ENCODE data around the gene C10orf120. TPM values are rescaled to one million over a fixed set of nuclear protein-coding genes. Genes with fewer than 3 reads are reported as not detected.

Gene C10orf120
- total and polyA plus RNA-seq, 7 experiments from 2014 or later = not detected

DNA sequence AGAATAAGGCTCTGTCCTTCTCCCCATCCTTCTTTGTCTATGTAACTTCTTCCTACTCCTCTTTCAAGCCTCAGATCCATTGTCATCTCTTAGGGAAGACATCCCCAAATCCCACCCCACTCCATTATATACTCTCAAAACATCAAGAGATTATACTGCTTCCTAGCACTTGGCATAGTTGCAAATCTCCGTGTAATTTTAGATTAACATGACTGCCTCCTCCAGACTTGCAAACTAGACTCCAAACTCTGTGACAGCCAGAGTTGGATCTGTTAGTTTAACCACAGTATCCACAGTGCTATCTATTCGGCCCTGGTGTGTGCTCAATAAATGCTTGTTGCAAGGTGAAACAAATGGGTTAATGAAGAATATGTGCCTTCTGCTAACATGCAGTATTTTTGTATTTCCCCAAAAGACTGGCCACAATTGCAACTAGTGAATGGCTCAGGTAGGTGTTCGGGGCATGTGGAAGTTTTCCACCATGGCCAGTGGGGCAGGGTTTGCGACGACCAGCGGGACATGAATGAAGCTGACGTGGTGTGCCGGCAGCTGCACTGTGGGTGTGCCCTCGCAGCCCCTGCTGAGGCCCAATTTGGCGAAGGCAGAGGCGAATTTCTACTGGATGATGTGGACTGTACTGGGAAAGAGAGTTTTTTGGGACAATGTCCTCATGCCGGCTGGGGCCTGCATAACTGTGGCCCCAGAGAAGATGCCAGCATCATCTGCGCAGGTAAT lies 34.5 kb upstream of the C10orf120 start:
- no peak for ATAC-seq
- ChIA-PET POLR2A (no interaction called here), CTCF (no interaction called here)
- Mint-ChIP-seq H3K27me3 (peaks cover 2 to 39% (median 20%) of the 10 kb centered on the region in 5 donors), H3K27ac (no peak overlapping the region), H3K4me3 (no peak overlapping the region), H3K36me3 (no peaks in the 10 kb centered on the region), H3K4me1 (peaks cover 0 to 5% (median 0%) of the 10 kb centered on the region in 7 donors), H3K9me3 (no peaks in the 10 kb centered on the region)
- intact Hi-C loops (cut with micrococcal nuclease) = no loop called here
- Histone ChIP-seq H3K4me1 (ENCODE audit: control insufficient read depth in 2 of 2, insufficient read depth in 2 of 2, low read length in 2 of 2) (no peaks in the 10 kb centered on the region), H3K4me3 (ENCODE audit: low read length) (no peak overlapping the region), H3K36me3 (ENCODE audit: control insufficient read depth in 2 of 3, insufficient read depth in 3 of 3, low read length in 3 of 3) (no peaks in the 10 kb centered on the region), H3K9me3 (ENCODE audit: control insufficient read depth in 2 of 3, low read length in 3 of 3) (no peaks in the 10 kb centered on the region), H3K27ac (ENCODE audit: low read depth, low read length) (no peak overlapping the region), H3K27me3 (ENCODE audit: control insufficient read depth in 2 of 2, insufficient read depth in 2 of 2, low read length in 2 of 2) (no peaks in the 10 kb centered on the region)
- DNase-seq = no peak

DNA sequence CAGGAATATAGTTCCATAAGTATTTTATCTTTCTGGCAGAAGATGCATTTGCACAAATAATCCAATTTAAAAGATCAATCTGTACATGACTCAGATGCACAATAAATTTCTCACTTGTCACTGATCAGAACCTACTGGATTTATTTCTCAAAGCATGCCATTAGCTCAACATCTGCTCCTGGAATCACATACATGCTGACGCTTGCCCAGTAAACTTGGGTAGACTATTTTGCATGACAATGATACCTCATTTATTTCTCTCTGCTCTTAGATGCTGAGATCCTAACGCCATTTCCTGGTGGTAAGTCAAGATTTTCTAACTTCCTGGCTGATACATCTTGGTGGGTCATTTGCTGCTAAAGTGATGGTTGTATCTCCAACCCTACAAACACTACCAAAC lies 33.8 kb upstream of the C10orf120 start:
- Histone ChIP-seq H3K9me3 (ENCODE audit: control insufficient read depth in 2 of 3, low read length in 3 of 3) (no peaks in the 10 kb centered on the region), H3K4me1 (ENCODE audit: control insufficient read depth in 2 of 2, insufficient read depth in 2 of 2, low read length in 2 of 2) (no peaks in the 10 kb centered on the region), H3K27ac (ENCODE audit: low read depth, low read length) (no peak overlapping the region), H3K27me3 (ENCODE audit: control insufficient read depth in 2 of 2, insufficient read depth in 2 of 2, low read length in 2 of 2) (no peaks in the 10 kb centered on the region), H3K4me3 (ENCODE audit: low read length) (no peak overlapping the region), H3K36me3 (ENCODE audit: control insufficient read depth in 2 of 3, insufficient read depth in 3 of 3, low read length in 3 of 3) (no peaks in the 10 kb centered on the region)
- DNase-seq = no peak
- CTCF ChIA-PET = no interaction called here
- Mint-ChIP-seq H3K4me1 (peaks cover 0 to 5% (median 0%) of the 10 kb centered on the region in 7 donors), H3K27ac (no peak overlapping the region), H3K36me3 (no peaks in the 10 kb centered on the region), H3K4me3 (no peak overlapping the region), H3K27me3 (peaks cover 2 to 35% (median 18%) of the 10 kb centered on the region in 5 donors), H3K9me3 (no peaks in the 10 kb centered on the region)
- no peak for ATAC-seq
- intact Hi-C loops (cut with micrococcal nuclease) = no loop called here
- POLR2A ChIA-PET = no interaction called here

GRCh38 chr10:122730238-122730637 lies 30.6 kb upstream of the C10orf120 start:
- intact Hi-C loops (cut with micrococcal nuclease) = no loop called here
- CTCF ChIA-PET = no interaction called here
- ATAC-seq = no peak

DNA sequence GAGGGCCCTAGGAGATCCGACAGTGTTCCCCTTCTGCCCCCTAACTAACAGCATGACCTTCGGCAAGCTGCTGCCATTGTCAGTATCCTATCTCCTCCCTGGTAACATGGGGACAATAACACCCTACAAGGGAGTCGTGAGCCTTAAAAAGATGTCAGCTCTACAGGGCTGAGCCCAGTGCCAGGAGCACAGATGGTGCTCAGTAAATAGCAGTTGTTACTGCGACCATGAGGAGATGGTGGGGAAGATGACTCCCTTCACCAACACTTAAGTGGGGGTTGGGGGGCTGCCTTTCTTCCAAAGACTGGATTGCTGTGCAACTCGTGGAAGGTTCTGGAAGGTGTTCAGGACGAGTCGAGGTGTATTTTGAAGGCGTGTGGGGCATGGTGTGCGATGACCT lies 29.5 kb upstream of the C10orf120 start:
- DNase-seq (no peak), ATAC-seq (no peak)
- Histone ChIP-seq H3K36me3 (ENCODE audit: control insufficient read depth in 2 of 3, insufficient read depth in 3 of 3, low read length in 3 of 3) (no peaks in the 10 kb centered on the region), H3K4me1 (ENCODE audit: control insufficient read depth in 2 of 2, insufficient read depth in 2 of 2, low read length in 2 of 2) (no peaks in the 10 kb centered on the region), H3K27ac (ENCODE audit: low read depth, low read length) (no peak overlapping the region), H3K4me3 (ENCODE audit: low read length) (no peak overlapping the region), H3K27me3 (ENCODE audit: control insufficient read depth in 2 of 2, insufficient read depth in 2 of 2, low read length in 2 of 2) (no peaks in the 10 kb centered on the region), H3K9me3 (ENCODE audit: control insufficient read depth in 2 of 3, low read length in 3 of 3) (no peaks in the 10 kb centered on the region)
- H3K27me3 Mint-ChIP-seq = peaks cover 0 to 43% (median 23%) of the 10 kb centered on the region in 5 donors
- H3K9me3 Mint-ChIP-seq = no peaks in the 10 kb centered on the region
- ChIA-PET CTCF (no interaction called here), POLR2A (no interaction called here)
- H3K36me3 Mint-ChIP-seq = no peaks in the 10 kb centered on the region
- H3K27ac Mint-ChIP-seq = no peak overlapping the region
- intact Hi-C loops (cut with micrococcal nuclease) = no loop called here
- H3K4me1 Mint-ChIP-seq = peaks cover 0 to 5% (median 0%) of the 10 kb centered on the region in 7 donors
- H3K4me3 Mint-ChIP-seq = no peak overlapping the region

More at GRCh38 chr10:122730238-122730637, 30.6 kb upstream of the C10orf120 start:
- Histone ChIP-seq H3K27me3 (ENCODE audit: control insufficient read depth in 2 of 2, insufficient read depth in 2 of 2, low read length in 2 of 2) (no peaks in the 10 kb centered on the region), H3K4me1 (ENCODE audit: control insufficient read depth in 2 of 2, insufficient read depth in 2 of 2, low read length in 2 of 2) (no peaks in the 10 kb centered on the region), H3K4me3 (ENCODE audit: low read length) (no peak overlapping the region), H3K9me3 (ENCODE audit: control insufficient read depth in 2 of 3, low read length in 3 of 3) (no peaks in the 10 kb centered on the region), H3K36me3 (ENCODE audit: control insufficient read depth in 2 of 3, insufficient read depth in 3 of 3, low read length in 3 of 3) (no peaks in the 10 kb centered on the region), H3K27ac (ENCODE audit: low read depth, low read length) (no peak overlapping the region)
- POLR2A ChIA-PET = no interaction called here
- H3K4me1 Mint-ChIP-seq = peaks cover 0 to 5% (median 0%) of the 10 kb centered on the region in 7 donors
- H3K27me3 Mint-ChIP-seq = peaks cover 0 to 43% (median 23%) of the 10 kb centered on the region in 5 donors
- no peaks in the 10 kb centered on the region for H3K36me3 Mint-ChIP-seq
- no peaks in the 10 kb centered on the region for H3K9me3 Mint-ChIP-seq
- H3K4me3 Mint-ChIP-seq = no peak overlapping the region
- DNase-seq = no peak
- H3K27ac Mint-ChIP-seq = no peak overlapping the region

DNA sequence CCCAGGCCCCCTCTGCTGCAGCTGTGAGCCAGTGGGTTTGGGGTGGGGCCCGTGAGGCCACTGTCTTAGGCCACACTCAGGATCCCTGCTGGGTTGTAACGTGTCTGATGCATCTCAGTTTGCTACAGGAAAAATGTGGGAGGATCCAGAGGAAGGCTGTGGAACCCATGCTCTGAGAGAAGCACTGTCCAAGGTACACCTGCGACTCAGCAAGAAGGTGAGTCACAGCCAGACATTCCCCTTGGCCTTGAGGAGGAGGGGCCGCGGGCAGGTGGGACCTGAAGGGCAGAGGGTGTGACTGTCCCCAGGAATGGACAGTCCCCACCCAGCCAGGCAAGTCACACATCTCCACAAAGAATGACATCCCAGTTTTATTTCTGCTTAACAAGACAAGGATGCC lies 27.8 kb upstream of the C10orf120 start:
- Histone ChIP-seq H3K4me3 (ENCODE audit: low read length) (no peak overlapping the region), H3K36me3 (ENCODE audit: control insufficient read depth in 2 of 3, insufficient read depth in 3 of 3, low read length in 3 of 3) (no peaks in the 10 kb centered on the region), H3K27me3 (ENCODE audit: control insufficient read depth in 2 of 2, insufficient read depth in 2 of 2, low read length in 2 of 2) (no peaks in the 10 kb centered on the region), H3K27ac (ENCODE audit: low read depth, low read length) (no peak overlapping the region), H3K4me1 (ENCODE audit: control insufficient read depth in 2 of 2, insufficient read depth in 2 of 2, low read length in 2 of 2) (no peaks in the 10 kb centered on the region), H3K9me3 (ENCODE audit: control insufficient read depth in 2 of 3, low read length in 3 of 3) (no peaks in the 10 kb centered on the region)
- no peaks in the 10 kb centered on the region for H3K36me3 Mint-ChIP-seq
- ATAC-seq (no peak), DNase-seq (no peak)
- no peak overlapping the region for H3K27ac Mint-ChIP-seq
- no peak overlapping the region for H3K4me3 Mint-ChIP-seq
- intact Hi-C loops (cut with micrococcal nuclease) = no loop called here
- CTCF ChIA-PET = no interaction called here
- peaks cover 0 to 41% (median 20%) of the 10 kb centered on the region in 5 donors for H3K27me3 Mint-ChIP-seq
- no peaks in the 10 kb centered on the region for H3K9me3 Mint-ChIP-seq
- POLR2A ChIA-PET = no interaction called here
- peaks cover 0 to 5% (median 0%) of the 10 kb centered on the region in 7 donors for H3K4me1 Mint-ChIP-seq

- H3K27ac ChIP-seq (ENCODE audit: low read depth, low read length) = no peak overlapping the region
- no peaks in the 10 kb centered on the region for H3K27me3 ChIP-seq (ENCODE audit: control insufficient read depth in 2 of 2, insufficient read depth in 2 of 2, low read length in 2 of 2)
- no peak overlapping the region for H3K27ac Mint-ChIP-seq
- H3K4me3 Mint-ChIP-seq = no peak overlapping the region
- CTCF ChIA-PET = no interaction called here
- H3K9me3 Mint-ChIP-seq = no peaks in the 10 kb centered on the region
- no peaks in the 10 kb centered on the region for H3K36me3 ChIP-seq (ENCODE audit: control insufficient read depth in 2 of 3, insufficient read depth in 3 of 3, low read length in 3 of 3)
- DNase-seq (no peak), ATAC-seq (no peak)
- no peaks in the 10 kb centered on the region for H3K36me3 Mint-ChIP-seq
- H3K4me3 ChIP-seq (ENCODE audit: low read length) = no peak overlapping the region
- no peaks in the 10 kb centered on the region for H3K4me1 Mint-ChIP-seq
- intact Hi-C loops (cut with micrococcal nuclease) = no loop called here
- no peaks in the 10 kb centered on the region for H3K9me3 ChIP-seq (ENCODE audit: control insufficient read depth in 2 of 3, low read length in 3 of 3)
- no peaks in the 10 kb centered on the region for H3K4me1 ChIP-seq (ENCODE audit: control insufficient read depth in 2 of 2, insufficient read depth in 2 of 2, low read length in 2 of 2)
- peaks cover 0 to 30% (median 11%) of the 10 kb centered on the region in 5 donors for H3K27me3 Mint-ChIP-seq
- POLR2A ChIA-PET = no interaction called here
Measured at GRCh38 chr10:122725768-122726167, 26.1 kb upstream of the C10orf120 start.

DNA sequence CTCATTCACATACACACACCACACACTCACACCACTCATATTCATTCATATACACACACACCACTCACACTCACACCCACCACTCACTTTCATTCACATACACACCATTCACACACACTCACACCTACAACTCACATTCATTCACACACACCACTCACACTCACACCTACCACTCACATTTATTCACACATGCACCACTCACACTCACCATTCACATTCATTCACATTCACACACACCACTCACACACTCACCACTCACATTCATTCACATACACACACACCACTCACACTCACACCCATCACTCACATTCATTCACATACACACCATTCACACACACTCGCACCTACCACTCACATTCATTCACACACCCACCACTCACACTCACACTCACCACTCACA lies 25.4 kb upstream of the C10orf120 start:
- no peak for DNase-seq
- H3K36me3 Mint-ChIP-seq = no peaks in the 10 kb centered on the region

More for the DNA sequence above, 25.4 kb upstream of the C10orf120 start:
- no peaks in the 10 kb centered on the region for H3K36me3 ChIP-seq (ENCODE audit: control insufficient read depth in 2 of 3, insufficient read depth in 3 of 3, low read length in 3 of 3)
- ChIA-PET POLR2A (no interaction called here), CTCF (no interaction called here)
- Mint-ChIP-seq H3K4me3 (no peak overlapping the region), H3K4me1 (no peaks in the 10 kb centered on the region), H3K27ac (no peak overlapping the region), H3K27me3 (peaks cover 3 to 28% (median 15%) of the 10 kb centered on the region in 5 donors), H3K9me3 (no peaks in the 10 kb centered on the region)
- no peaks in the 10 kb centered on the region for H3K9me3 ChIP-seq (ENCODE audit: control insufficient read depth in 2 of 3, low read length in 3 of 3)
- no peaks in the 10 kb centered on the region for H3K4me1 ChIP-seq (ENCODE audit: control insufficient read depth in 2 of 2, insufficient read depth in 2 of 2, low read length in 2 of 2)
- H3K27ac ChIP-seq (ENCODE audit: low read depth, low read length) = no peak overlapping the region
- H3K27me3 ChIP-seq (ENCODE audit: control insufficient read depth in 2 of 2, insufficient read depth in 2 of 2, low read length in 2 of 2) = no peaks in the 10 kb centered on the region
- no peak for ATAC-seq
- intact Hi-C loops (cut with micrococcal nuclease) = no loop called here
- H3K4me3 ChIP-seq (ENCODE audit: low read length) = no peak overlapping the region

Measured in naive thymus-derived CD4-positive, alpha-beta T cell (primary cell).